A549 (cell line): ENCODE results near the gene SHCBP1L. TPM values are rescaled to one million over a fixed set of nuclear protein-coding genes. Genes with fewer than 3 reads are reported as not detected.
A peak's percentile ranks its signal among the peaks of the same experiment; 100 is the strongest.

Source experiments
- ATAC-seq, 2 experiments: fragments of 200-7000 bp in 1 of 2; fragments of >200 bp in 1 of 2; cut with Nextera tagmentation in 1 of 2; cut with Tn5 transposase in 1 of 2; 3 replicates each; pipeline versions ENCODE4 v1.8.0 to v1.9.1; 2018 to 2020; ENCODE audit warnings: mild to moderate bottlenecking in 1 of 2, moderate library complexity in 1 of 2
- CTCF ChIA-PET: fragments of 300-600 bp; sonication (Branson Sonifier 250); formaldehyde crosslinking; extraction: SDS; loops from one replicate; lab custom pipeline; 2021; ENCODE audit warnings: antibody characterized with exemption, inconsistent platforms; lab: Yijun Ruan, JAX
- POLR2A ChIA-PET: fragments of 350-600 bp; formaldehyde crosslinking; extraction: SDS; loops from one replicate; lab custom pipeline; 2021; ENCODE audit warnings: antibody characterized with exemption, inconsistent platforms; lab: Yijun Ruan, JAX
- DNase-seq, 2 experiments: peaks; one replicate each; pipeline versions ENCODE4 v3.0.0 to v3.0.0-alpha.2; 2011 to 2016; ENCODE audit warnings: low read depth in 1 of 2, low spot score in 1 of 2
- FAIRE-seq: peaks from 2 replicates; lab custom pipeline; 2011; peaks lifted over from hg19 to GRCh38; lab: Jason Lieb, UNC
- H3K27ac ChIP-seq, 2 experiments: fragments of >200 bp; sonication (Bioruptor Twin); formaldehyde crosslinking; 3 replicates each; pipeline ENCODE4 v1.5.1; 2016 to 2017
- H3K4me1 ChIP-seq: fragments of >200 bp; sonication (Bioruptor Twin); formaldehyde crosslinking; 3 replicates; pipeline ENCODE4 v1.6.1; 2016
- H3K4me2 ChIP-seq: fragments of >200 bp; sonication (Bioruptor Twin); formaldehyde crosslinking; 3 replicates; pipeline ENCODE4 v1.6.1; 2016
- H3K4me3 ChIP-seq: fragments of >200 bp; sonication (Bioruptor Twin); formaldehyde crosslinking; 3 replicates; pipeline ENCODE4 v1.5.1; 2016
- H3K9me3 ChIP-seq: fragments of >200 bp; sonication (Bioruptor Twin); formaldehyde crosslinking; 3 replicates; pipeline ENCODE4 v1.6.1; 2016
- BCL3 ChIP-seq: fragments of >200 bp; sonication (Bioruptor Twin); formaldehyde crosslinking; IDR thresholded peaks from 3 replicates; pipeline ENCODE4 v1.6.1; 2016
- BHLHE40 ChIP-seq: IDR thresholded peaks from 2 replicates; pipeline ENCODE4 v1.6.1; 2012; ENCODE audit warnings: low read depth, low read length, inconsistent platforms
- CBX2 ChIP-seq: fragments of 200-600 bp; sonication (generic); IDR thresholded peaks from 2 replicates; pipeline ENCODE4 v1.6.1; 2016; ENCODE audit warnings: low read depth, mild to moderate bottlenecking, borderline replicate concordance
- CHD2 ChIP-seq: fragments of 150-350 bp; IDR thresholded peaks from 2 replicates; pipeline ENCODE4 v1.6.1; 2014; ENCODE audit warnings: low read length; ENCODE audit not compliant: partially characterized antibody
- FOSB ChIP-seq: fragments of 250-450 bp; sonication (Bioruptor Pico); IDR thresholded peaks from 2 replicates; pipeline ENCODE4 v1.5.0; 2020; ENCODE audit warnings: mild to moderate bottlenecking, moderate library complexity
- GATA3 ChIP-seq: IDR thresholded peaks from 2 replicates; pipeline ENCODE4 v1.6.1; 2012; ENCODE audit warnings: borderline replicate concordance
- KDM5A ChIP-seq: fragments of 200-600 bp; sonication (generic); IDR thresholded peaks from 2 replicates; pipeline ENCODE4 v1.6.1; 2016; ENCODE audit warnings: antibody characterized with exemption, mild to moderate bottlenecking
- MAFK ChIP-seq: fragments of 450-650 bp; IDR thresholded peaks from 2 replicates; pipeline ENCODE4 v1.6.1; 2014; ENCODE audit not compliant: partially characterized antibody
- NFE2L2 ChIP-seq: fragments of 150-350 bp; conservative IDR thresholded peaks from 2 replicates; pipeline ENCODE4 v1.6.1; 2014; ENCODE audit warnings: low read length
- NPAS2 ChIP-seq: fragments of 250-450 bp; sonication (Bioruptor Pico); IDR thresholded peaks from 2 replicates; pipeline ENCODE4 v1.8.0; 2022; ENCODE audit warnings: mild to moderate bottlenecking, moderate library complexity, borderline replicate concordance
- PHF8 ChIP-seq: fragments of 200-600 bp; sonication (generic); IDR thresholded peaks from 2 replicates; pipeline ENCODE4 v1.6.1; 2016; ENCODE audit warnings: low read depth, mild to moderate bottlenecking, antibody characterized with exemption, moderate library complexity, borderline replicate concordance
- RARB ChIP-seq: fragments of 250-450 bp; sonication (Bioruptor Pico); IDR thresholded peaks from 2 replicates; pipeline ENCODE4 v1.8.0; 2021; ENCODE audit warnings: mild to moderate bottlenecking, moderate library complexity
- RCOR1 ChIP-seq: fragments of 150-350 bp; IDR thresholded peaks from 2 replicates; pipeline ENCODE4 v1.6.1; 2014; ENCODE audit warnings: antibody characterized with exemption, low read length, low read depth
- REST ChIP-seq: fragments of 200-600 bp; sonication (generic); IDR thresholded peaks from 2 replicates; pipeline ENCODE4 v1.6.1; 2016; ENCODE audit warnings: antibody characterized with exemption, mild to moderate bottlenecking, moderate library complexity
- RNF2 ChIP-seq: fragments of 200-600 bp; sonication (generic); IDR thresholded peaks from 2 replicates; pipeline ENCODE4 v1.6.1; 2016; ENCODE audit warnings: low read depth, mild to moderate bottlenecking, antibody characterized with exemption, moderate library complexity, borderline replicate concordance
- TP53 ChIP-seq: fragments of 250-450 bp; sonication (Bioruptor Pico); IDR thresholded peaks from 2 replicates; pipeline ENCODE4 v1.5.0; 2021; ENCODE audit warnings: mild to moderate bottlenecking, moderate library complexity
- USF2 ChIP-seq: fragments of 450-650 bp; IDR thresholded peaks from 2 replicates; pipeline ENCODE4 v1.6.1; 2014; ENCODE audit warnings: antibody characterized with exemption
- ZC3H11A ChIP-seq: fragments of 450-650 bp; IDR thresholded peaks from 2 replicates; pipeline ENCODE4 v1.6.1; 2014; ENCODE audit warnings: antibody characterized with exemption, mild to moderate bottlenecking
- WGBS: methylation state at CpG from one replicate; pipeline ENCODE4 v1.1.6; 2017; ENCODE audit errors: missing lambda C conversion rate; 5-methylcytosine and 5-hydroxymethylcytosine counted together
- polyA plus RNA-seq, 4 experiments: library from polyadenylated mRNA; depleted of rRNA in 3 of 4; stranded (reverse); fragments of >200 nt; fragmentation: RNase III in 1 of 4; extraction: RNeasy Plus Mini Kit Qiagen cat#74134 plus additional on column Dnase treatment in 1 of 4; gene quantifications; 2 replicates in 3 of 4; 3 replicates in 1 of 4; pipeline ENCODE4 v1.2.3, GENCODE V29; 2011 to 2017
- TF ChIP-seq, protein P1 (sequence below): IDR thresholded peaks from 2 replicates; pipeline ENCODE4 v1.6.1; 2012
- TF ChIP-seq, protein P2 (sequence below): fragments of 250-450 bp; sonication (Bioruptor Pico); IDR thresholded peaks from 2 replicates; pipeline ENCODE4 v1.5.0; 2021; ENCODE audit warnings: mild to moderate bottlenecking, moderate library complexity, borderline replicate concordance

SHCBP1L gene
- polyA plus RNA-seq, 2 of the 4 experiments (the other 2 are of a cell fraction): not detected

DNA sequence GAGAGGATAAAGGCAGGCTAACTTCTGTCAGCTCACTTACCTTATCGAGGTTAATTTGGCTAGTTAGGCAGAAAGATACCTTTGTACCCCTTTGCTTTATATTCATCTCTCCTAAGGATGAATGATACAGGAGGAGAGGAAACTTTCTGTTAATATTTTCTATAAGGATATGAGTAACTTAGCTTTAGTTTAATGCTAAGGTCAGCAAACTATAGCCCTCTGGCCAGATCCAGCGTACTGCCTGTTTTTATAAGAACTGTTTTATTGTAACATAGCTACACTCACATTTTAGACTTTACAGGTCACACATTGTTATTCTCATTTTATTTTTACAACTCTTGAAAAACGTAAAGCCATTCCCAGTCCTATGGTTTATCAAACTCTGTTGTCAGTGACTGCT, 95.8 kb downstream of the SHCBP1L start:
- Histone ChIP-seq H3K4me3 (no peak overlapping the region), H3K4me2 (no peak overlapping the region), H3K4me1 (no peaks in the 10 kb centered on the region), H3K9me3 (no peaks in the 10 kb centered on the region), H3K27ac (no peak overlapping the region)
- ChIA-PET POLR2A (no interaction called here), CTCF (interaction anchor here (1.1 to 1.4 kb wide), 2 partner anchors 10 to 257 kb away, joined by 3 to 4 read pairs; no protein-coding TSS in a partner anchor)
- FAIRE-seq: no peak
- ATAC-seq: no peak
- WGBS: 93% methylated on average over 3 of the region's 3 CpGs
- DNase-seq: no peak
- TF ChIP-seq ZC3H11A: no peak
- TF ChIP-seq MAFK: peak; percentile 49

DNA sequence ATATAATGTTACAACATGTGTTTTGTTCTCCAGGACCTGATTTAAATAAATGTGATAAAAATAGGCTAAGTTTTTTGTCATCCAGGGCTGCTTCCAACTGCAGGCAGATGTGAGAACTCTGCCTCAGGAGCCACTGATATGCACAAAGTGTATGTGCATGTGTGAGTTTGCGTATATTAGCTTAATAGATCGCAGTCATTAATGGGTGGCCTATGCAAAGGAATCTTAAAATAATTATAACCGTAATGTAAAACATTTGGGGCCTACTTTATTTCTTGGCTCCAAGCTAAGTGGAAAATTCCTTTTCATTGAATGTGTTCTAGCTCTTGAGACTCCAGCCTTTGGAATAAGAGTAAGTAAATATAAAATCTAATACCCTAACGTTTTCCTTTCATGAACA, 97.1 kb downstream of the SHCBP1L start:
- no peak for ATAC-seq
- no peak for TF ChIP-seq RNF2
- no peak for TF ChIP-seq FOSB (CRISPR knock-in tag)
- TF ChIP-seq USF2: no peak
- no peak for TF ChIP-seq PHF8
- TF ChIP-seq KDM5A: no peak
- no peak for TF ChIP-seq CHD2
- TF ChIP-seq NFE2L2: no peak
- no peak for TF ChIP-seq MAFK
- no peak for TF ChIP-seq NPAS2
- no peak for TF ChIP-seq TP53 (CRISPR knock-in tag)
- no peak for TF ChIP-seq RARB (CRISPR knock-in tag)
- no peak for TF ChIP-seq BCL3
- no peak for TF ChIP-seq REST
- no peak for TF ChIP-seq CBX2
- TF ChIP-seq, protein P1, sequence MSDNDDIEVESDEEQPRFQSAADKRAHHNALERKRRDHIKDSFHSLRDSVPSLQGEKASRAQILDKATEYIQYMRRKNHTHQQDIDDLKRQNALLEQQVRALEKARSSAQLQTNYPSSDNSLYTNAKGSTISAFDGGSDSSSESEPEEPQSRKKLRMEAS: no peak
- no peak for TF ChIP-seq BHLHE40
- TF ChIP-seq, protein P2, sequence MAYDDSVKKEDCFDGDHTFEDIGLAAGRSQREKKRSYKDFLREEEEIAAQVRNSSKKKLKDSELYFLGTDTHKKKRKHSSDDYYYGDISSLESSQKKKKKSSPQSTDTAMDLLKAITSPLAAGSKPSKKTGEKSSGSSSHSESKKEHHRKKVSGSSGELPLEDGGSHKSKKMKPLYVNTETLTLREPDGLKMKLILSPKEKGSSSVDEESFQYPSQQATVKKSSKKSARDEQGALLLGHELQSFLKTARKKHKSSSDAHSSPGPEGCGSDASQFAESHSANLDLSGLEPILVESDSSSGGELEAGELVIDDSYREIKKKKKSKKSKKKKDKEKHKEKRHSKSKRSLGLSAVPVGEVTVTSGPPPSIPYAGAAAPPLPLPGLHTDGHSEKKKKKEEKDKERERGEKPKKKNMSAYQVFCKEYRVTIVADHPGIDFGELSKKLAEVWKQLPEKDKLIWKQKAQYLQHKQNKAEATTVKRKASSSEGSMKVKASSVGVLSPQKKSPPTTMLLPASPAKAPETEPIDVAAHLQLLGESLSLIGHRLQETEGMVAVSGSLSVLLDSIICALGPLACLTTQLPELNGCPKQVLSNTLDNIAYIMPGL (CRISPR knock-in tag): no peak
- TF ChIP-seq RCOR1: no peak
- TF ChIP-seq GATA3: no peak
- TF ChIP-seq, all 56 proteins: peak for 0
- no peak overlapping the region for H3K4me2 ChIP-seq
- CTCF ChIA-PET: interaction anchor here (1.4 kb wide), 1 partner anchor 12 kb away, joined by 4 read pairs; no protein-coding TSS in a partner anchor
- FAIRE-seq: no peak
- no peak overlapping the region for H3K4me3 ChIP-seq
- no peaks in the 10 kb centered on the region for H3K9me3 ChIP-seq
- no peaks in the 10 kb centered on the region for H3K4me1 ChIP-seq
- POLR2A ChIA-PET: no interaction called here
- 79% methylated on average over 4 of the region's 4 CpGs for WGBS
- H3K27ac ChIP-seq: no peak overlapping the region
- no peak for DNase-seq
